Neural progenitor cell (in vitro differentiated cells): ENCODE data around the gene SERPINE2.

Experiments used
- CTCF ChIP-seq: fragments of 200-600 bp; sonication (generic); IDR thresholded peaks from 2 replicates; pipeline ENCODE4 v1.5.1; 2017; ENCODE audit warnings: antibody characterized with exemption, mild to moderate bottlenecking
- EZH2 ChIP-seq: fragments of 200-600 bp; sonication (generic); IDR thresholded peaks from 2 replicates; pipeline ENCODE4 v1.6.1; 2017; ENCODE audit warnings: antibody characterized with exemption, mild to moderate bottlenecking, moderate library complexity
- EZH2phosphoT487 ChIP-seq: fragments of 200-600 bp; sonication (generic); IDR thresholded peaks from 2 replicates; pipeline ENCODE4 v1.6.1; 2017; ENCODE audit warnings: antibody characterized with exemption

GRCh38 chr2:223950448-223951347, 88.4 kb downstream of the SERPINE2 start:
- TF ChIP-seq CTCF: no peak
- TF ChIP-seq EZH2: no peak
- no peak for TF ChIP-seq EZH2phosphoT487
